ENCODE measurements around the gene CD2BP2. TPM values are rescaled to one million over a fixed set of nuclear protein-coding genes. Genes with fewer than 3 reads are reported as not detected.

The CD2BP2 gene
- total and polyA plus RNA-seq, 2 donors (not counting 1 experiment from before 2014, with no cell fraction given), result 26.1 to 80.1 TPM

GRCh38 chr16:30349675-30350074 lies 5.4 kb downstream of the CD2BP2 start:
- Mint-ChIP-seq H3K9me3 (ENCODE audit: insufficient read depth) (no peaks in the 10 kb centered on the region), H3K4me1 (peaks cover 47% of the 10 kb centered on the region), H3K27me3 (no peaks in the 10 kb centered on the region), H3K27ac (peak overlapping the region; percentile 91), H3K4me3 (peak overlapping the region; percentile 52)
- Histone ChIP-seq H3K4me1 (ENCODE audit: control insufficient read depth in 2 of 2, insufficient read depth in 2 of 2, low read length in 2 of 2) (peaks cover 28 to 46% of the 10 kb centered on the region in 2 donors), H3K27ac (ENCODE audit: low read length in 2 of 2) (peak overlapping the region; percentile 1 to 72), H3K4me2 (replicated peaks; ENCODE audit: low read depth, low read length, poor library complexity, severe bottlenecking) (peak overlapping the region; percentile 44), H4K20me1 (ENCODE audit: control insufficient read depth, insufficient read depth, low read length, poor library complexity, severe bottlenecking) (peaks cover 12% of the 10 kb centered on the region), H2AFZ (ENCODE audit: insufficient read depth, low read depth, low read length, poor library complexity, severe bottlenecking) (no peak overlapping the region), H3K79me2 (ENCODE audit: control insufficient read depth, insufficient read depth, low read length) (peaks cover 26% of the 10 kb centered on the region), H3K9me3 (ENCODE audit: control extremely low read depth in 1 of 3, control insufficient read depth in 2 of 3, insufficient read depth in 1 of 3, low read length in 2 of 3) (no peaks in the 10 kb centered on the region), H3K4me3 (ENCODE audit: control extremely low read depth in 1 of 5, extremely low read depth in 1 of 5, insufficient read depth in 1 of 5, low read depth in 2 of 5, low read length in 4 of 5) (no peak overlapping the region), H3K36me3 (replicated peaks in 1 of 2; ENCODE audit: control extremely low read depth in 1 of 2, control insufficient read depth in 1 of 2, extremely low read depth in 1 of 2, insufficient read depth in 2 of 2, low read length in 1 of 2) (peaks cover 0 to 26% of the 10 kb centered on the region in 2 experiments), H3K27me3 (replicated peaks in 1 of 4; ENCODE audit: control extremely low read depth in 1 of 4, control insufficient read depth in 3 of 4, insufficient read depth in 4 of 4, low read length in 3 of 4) (no peaks in the 10 kb centered on the region), H3K9ac (ENCODE audit: low read length) (peak overlapping the region; percentile 9)
- CTCF ChIA-PET, result interaction anchor here (0.6 to 0.7 kb wide), 2 partner anchors 9 to 265 kb away, joined by 3 to 4 read pairs; no protein-coding TSS in a partner anchor
- intact Hi-C loops (cut with micrococcal nuclease), result no loop called here
- POLR2A ChIA-PET, result interaction anchor here (0.6 kb wide), 1 partner anchor 57 kb away, joined by 8 read pairs; no protein-coding TSS in a partner anchor
- WGBS (ENCODE audit: insufficient coverage), result 14% methylated on average over 2 of the region's 3 CpGs
- DNase-seq (peak; percentile 26), ATAC-seq (ENCODE audit: low read depth) (peak; percentile 15)
- no peak for TF ChIP-seq EZH2 (IDR thresholded peaks at IDR 0.05; ENCODE audit: borderline replicate concordance, insufficient read depth, low read depth, low read length, poor library complexity, severe bottlenecking)
- no peak for TF ChIP-seq CTCF (IDR thresholded peaks at IDR 0.05)

- CTCF ChIA-PET, result no interaction called here
- no peak overlapping the region for H3K4me3 ChIP-seq (ENCODE audit: control extremely low read depth in 1 of 5, extremely low read depth in 1 of 5, insufficient read depth in 1 of 5, low read depth in 2 of 5, low read length in 4 of 5)
- H3K9ac ChIP-seq (ENCODE audit: low read length), result no peak overlapping the region
- no peaks in the 10 kb centered on the region for H3K27me3 Mint-ChIP-seq
- no peak for TF ChIP-seq EZH2 (IDR thresholded peaks at IDR 0.05; ENCODE audit: borderline replicate concordance, insufficient read depth, low read depth, low read length, poor library complexity, severe bottlenecking)
- TF ChIP-seq CTCF (IDR thresholded peaks at IDR 0.05), result no peak
- peaks cover 21 to 38% of the 10 kb centered on the region in 2 donors for H3K4me1 ChIP-seq (ENCODE audit: control insufficient read depth in 2 of 2, insufficient read depth in 2 of 2, low read length in 2 of 2)
- peaks cover 39% of the 10 kb centered on the region for H3K4me1 Mint-ChIP-seq
- no peak for DNase-seq
- intact Hi-C loops (cut with micrococcal nuclease), result no loop called here
- H3K4me2 ChIP-seq (replicated peaks; ENCODE audit: low read depth, low read length, poor library complexity, severe bottlenecking), result peak overlapping the region; percentile 44
- POLR2A ChIA-PET, result no interaction called here
- no peak overlapping the region for H3K27ac Mint-ChIP-seq
- 92% methylated on average over 2 of the region's 7 CpGs for WGBS (ENCODE audit: insufficient coverage)
- no peaks in the 10 kb centered on the region for H3K9me3 ChIP-seq (ENCODE audit: control extremely low read depth in 1 of 3, control insufficient read depth in 2 of 3, insufficient read depth in 1 of 3, low read length in 2 of 3)
- H3K4me3 Mint-ChIP-seq, result no peak overlapping the region
- no peaks in the 10 kb centered on the region for H3K9me3 Mint-ChIP-seq (ENCODE audit: insufficient read depth)
- H4K20me1 ChIP-seq (ENCODE audit: control insufficient read depth, insufficient read depth, low read length, poor library complexity, severe bottlenecking), result peaks cover 5% of the 10 kb centered on the region
- H3K27ac ChIP-seq (ENCODE audit: low read length in 2 of 2), result peak overlapping the region in 1 of 2 donors; percentile 72
- peaks cover 22% of the 10 kb centered on the region for H3K79me2 ChIP-seq (ENCODE audit: control insufficient read depth, insufficient read depth, low read length)
- H3K36me3 ChIP-seq (replicated peaks in 1 of 2; ENCODE audit: control extremely low read depth in 1 of 2, control insufficient read depth in 1 of 2, extremely low read depth in 1 of 2, insufficient read depth in 2 of 2, low read length in 1 of 2), result peaks cover 0 to 26% of the 10 kb centered on the region in 2 experiments
- no peaks in the 10 kb centered on the region for H3K27me3 ChIP-seq (replicated peaks in 1 of 4; ENCODE audit: control extremely low read depth in 1 of 4, control insufficient read depth in 3 of 4, insufficient read depth in 4 of 4, low read length in 3 of 4)
- no peak for ATAC-seq (ENCODE audit: low read depth)
- no peak overlapping the region for H2AFZ ChIP-seq (ENCODE audit: insufficient read depth, low read depth, low read length, poor library complexity, severe bottlenecking)
Measured at GRCh38 chr16:30348929-30349328, 6.2 kb downstream of the CD2BP2 start.

All from B cell (primary cell).